A172 (cell line): ENCODE measurements around the gene RBM24. TPM values are rescaled to one million over a fixed set of nuclear protein-coding genes. Genes with fewer than 3 reads are reported as not detected.

ENCODE experiments used
- DNase-seq: peaks from one replicate; pipeline ENCODE4 v3.0.0-alpha.2; 2015; ENCODE audit warnings: low spot score
- total RNA-seq: library from RNA; depleted of rRNA; stranded (reverse); fragments of >200 nt; shearing (Covaris generic); gene quantifications from 2 replicates; pipeline ENCODE4 v1.2.3, GENCODE V29; 2014; rRNA removed

Gene RBM24
- total RNA-seq = 13.2 and 14.5 TPM in 2 replicates

GRCh38 chr6:17281100-17281496 is at the start of gene RBM24:
TSS of gene RBM24 (plus strand) at chr6:17281361. CDS start at chr6:17281582, 221 bp downstream.
- peak; percentile 43 for DNase-seq

GRCh38 chr6:17233531-17233930 is 47.6 kb upstream of the RBM24 start:
- DNase-seq = peak; percentile 48

GRCh38 chr6:17237246-17237645 is 43.9 kb upstream of the RBM24 start:
- DNase-seq = no peak

- no peak for DNase-seq
Observed at GRCh38 chr6:17239260-17239659, 41.9 kb upstream of the RBM24 start.

- DNase-seq = no peak
Observed at GRCh38 chr6:17240803-17241500, 40.2 kb upstream of the RBM24 start.

GRCh38 chr6:17242087-17242486 is 39.1 kb upstream of the RBM24 start:
- DNase-seq = no peak

- no peak for DNase-seq
Observed at GRCh38 chr6:17250237-17250636, 30.9 kb upstream of the RBM24 start.

- no peak for DNase-seq
Observed at GRCh38 chr6:17251953-17252352, 29.2 kb upstream of the RBM24 start.

- DNase-seq = no peak
Observed at GRCh38 chr6:17258749-17259148, 22.4 kb upstream of the RBM24 start.

- DNase-seq = no peak
Observed at GRCh38 chr6:17265570-17265969, 15.6 kb upstream of the RBM24 start.

- DNase-seq = no peak
Observed at GRCh38 chr6:17267566-17267965, 13.6 kb upstream of the RBM24 start.

- no peak for DNase-seq
Observed at GRCh38 chr6:17268114-17268513, 13.0 kb upstream of the RBM24 start.

- peak; percentile 22 for DNase-seq
Observed at GRCh38 chr6:17269840-17270239, 11.3 kb upstream of the RBM24 start.

GRCh38 chr6:17271628-17272027 is 9.5 kb upstream of the RBM24 start:
- no peak for DNase-seq

- peak; percentile 1 for DNase-seq
Observed at GRCh38 chr6:17276766-17277165, 4.4 kb upstream of the RBM24 start.

GRCh38 chr6:17277256-17277655 is 3.9 kb upstream of the RBM24 start:
- DNase-seq = no peak

- peak; percentile 76 for DNase-seq
Observed at GRCh38 chr6:17278289-17279063, 2.7 kb upstream of the RBM24 start.

GRCh38 chr6:17280138-17280537 is 1.0 kb upstream of the RBM24 start:
- no peak for DNase-seq

- DNase-seq = no peak
Observed at GRCh38 chr6:17280552-17281090, 540 bp upstream of the RBM24 start.

- DNase-seq = peak; percentile 16
Observed at GRCh38 chr6:17281497-17282481, 628 bp downstream of the RBM24 start.

GRCh38 chr6:17283074-17283473 is 1.9 kb downstream of the RBM24 start:
- no peak for DNase-seq

- DNase-seq = no peak
Observed at GRCh38 chr6:17289630-17290061, 8.5 kb downstream of the RBM24 start.
